H9 (cell line): ENCODE data around the gene MAPK13. TPM values are rescaled to one million over a fixed set of nuclear protein-coding genes. Genes with fewer than 3 reads are reported as not detected.

ENCODE experiments used
- DNase-seq: peaks from one replicate; pipeline ENCODE4 v3.0.0-alpha.2; 2017
- H2AFZ ChIP-seq: one replicate; pipeline ENCODE4 v1.6.1; 2013; ENCODE audit warnings: mild to moderate bottlenecking, low read length, control low read depth, moderate library complexity
- H2AK5ac ChIP-seq: 2 replicates; pipeline ENCODE4 v1.6.1; 2013; ENCODE audit warnings: low read length, control low read depth, mixed read lengths; ENCODE audit not compliant: insufficient read length
- H2BK120ac ChIP-seq: one replicate; pipeline ENCODE4 v1.6.1; 2013; ENCODE audit warnings: low read depth, mild to moderate bottlenecking, low read length, control low read depth, inconsistent platforms; ENCODE audit not compliant: poor library complexity, severe bottlenecking
- H2BK12ac ChIP-seq: 2 replicates; pipeline ENCODE4 v1.6.1; 2013; ENCODE audit warnings: low read length, control low read depth, mixed read lengths, low read depth; ENCODE audit not compliant: insufficient read length
- H2BK15ac ChIP-seq: 2 replicates; pipeline ENCODE4 v1.6.1; 2013; ENCODE audit warnings: low read depth, low read length, control low read depth
- H2BK20ac ChIP-seq: one replicate; pipeline ENCODE4 v1.6.1; 2013; ENCODE audit warnings: low read depth, mild to moderate bottlenecking, low read length, control low read depth, inconsistent platforms; ENCODE audit not compliant: poor library complexity, severe bottlenecking
- H2BK5ac ChIP-seq: 2 replicates; pipeline ENCODE4 v1.6.1; 2013; ENCODE audit warnings: low read length, control low read depth, mixed read lengths; ENCODE audit not compliant: insufficient read length
- H3K14ac ChIP-seq: 2 replicates; pipeline ENCODE4 v1.6.1; 2013; ENCODE audit warnings: low read length, control low read depth; ENCODE audit not compliant: insufficient read depth
- H3K18ac ChIP-seq: 2 replicates; pipeline ENCODE4 v1.6.1; 2013; ENCODE audit warnings: low read depth, mild to moderate bottlenecking, mixed read lengths, low read length, control low read depth; ENCODE audit not compliant: insufficient read length
- H3K23ac ChIP-seq: 2 replicates; pipeline ENCODE4 v1.6.1; 2013; ENCODE audit warnings: low read length, control low read depth, mixed read lengths, low read depth; ENCODE audit not compliant: insufficient read length
- H3K23me2 ChIP-seq: 2 replicates; pipeline ENCODE4 v1.6.1; 2013; ENCODE audit warnings: low read depth, mild to moderate bottlenecking, mixed read lengths, low read length, control low read depth; ENCODE audit not compliant: insufficient read length, poor library complexity, severe bottlenecking
- H3K27ac ChIP-seq: 2 replicates; pipeline ENCODE4 v1.5.1; 2013; ENCODE audit warnings: low read length, control low read depth, mixed read lengths, low read depth; ENCODE audit not compliant: insufficient read length
- H3K27me3 ChIP-seq: 2 replicates; pipeline ENCODE4 v1.6.1; 2013; ENCODE audit warnings: low read length, control low read depth, inconsistent platforms; ENCODE audit not compliant: insufficient read depth
- H3K4ac ChIP-seq: 2 replicates; pipeline ENCODE4 v1.6.1; 2013; ENCODE audit warnings: low read depth, mild to moderate bottlenecking, control low read depth, inconsistent platforms, low read length, moderate library complexity
- H3K4me1 ChIP-seq: 2 replicates; pipeline ENCODE4 v1.6.1; 2013; ENCODE audit warnings: low read length, control low read depth, inconsistent platforms; ENCODE audit not compliant: insufficient read depth
- H3K4me2 ChIP-seq: 2 replicates; pipeline ENCODE4 v1.6.1; 2013; ENCODE audit warnings: low read length, control low read depth, mixed read lengths; ENCODE audit not compliant: insufficient read length, insufficient read depth
- H3K56ac ChIP-seq: 2 replicates; pipeline ENCODE4 v1.6.1; 2013; ENCODE audit warnings: low read depth, mild to moderate bottlenecking, mixed read lengths, low read length, control low read depth; ENCODE audit not compliant: insufficient read length
- H3K79me1 ChIP-seq: 2 replicates; pipeline ENCODE4 v1.6.1; 2013; ENCODE audit warnings: low read depth, mild to moderate bottlenecking, moderate library complexity, low read length, control low read depth, inconsistent platforms; ENCODE audit not compliant: insufficient read depth, poor library complexity, severe bottlenecking
- H3K79me2 ChIP-seq: 2 replicates; pipeline ENCODE4 v1.6.1; 2013; ENCODE audit warnings: low read length, control low read depth, inconsistent platforms; ENCODE audit not compliant: insufficient read depth
- H3K9ac ChIP-seq: 2 replicates; pipeline ENCODE4 v1.6.1; 2013; ENCODE audit warnings: low read length, control low read depth, mixed read lengths; ENCODE audit not compliant: insufficient read length; ENCODE audit errors: extremely low read depth
- H3K9me3 ChIP-seq: one replicate; pipeline ENCODE4 v1.6.1; 2013; ENCODE audit warnings: low read depth, low read length, inconsistent platforms; ENCODE audit not compliant: control insufficient read depth
- H3T11ph ChIP-seq: one replicate; pipeline ENCODE4 v1.6.1; 2013; ENCODE audit warnings: mild to moderate bottlenecking, low read length, control low read depth, inconsistent platforms
- H4K20me1 ChIP-seq: one replicate; pipeline ENCODE4 v1.6.1; 2013; ENCODE audit not compliant: control insufficient read depth, insufficient read length, insufficient read depth
- H4K5ac ChIP-seq: 2 replicates; pipeline ENCODE4 v1.6.1; 2013; ENCODE audit warnings: low read depth, mild to moderate bottlenecking, mixed read lengths, low read length, control low read depth; ENCODE audit not compliant: insufficient read length
- H4K8ac ChIP-seq: replicated peaks from 2 replicates; pipeline ENCODE4 v1.6.1; 2013; ENCODE audit warnings: low read length, control low read depth, mixed read lengths, low read depth; ENCODE audit not compliant: insufficient read length
- H4K91ac ChIP-seq: 2 replicates; pipeline ENCODE4 v1.6.1; 2013; ENCODE audit warnings: low read depth, mild to moderate bottlenecking, moderate library complexity, mixed read lengths, low read length, control low read depth; ENCODE audit not compliant: insufficient read length
- H3K27ac Mint-ChIP-seq, 3 experiments: 2 replicates in 2 of 3; 3 replicates in 1 of 3; pipeline ENCODE4 v1.8.0; 2020 to 2021; ENCODE audit warnings: mixed read lengths in 3 of 3, mild to moderate bottlenecking in 1 of 3, moderate library complexity in 1 of 3
- H3K27me3 Mint-ChIP-seq: 2 replicates; pipeline ENCODE4 v1.8.0; 2021; ENCODE audit warnings: low read depth, mild to moderate bottlenecking, moderate library complexity, mixed read lengths
- H3K36me3 Mint-ChIP-seq, 3 experiments: 2 replicates in 2 of 3; 3 replicates in 1 of 3; pipeline ENCODE4 v1.8.0; 2020 to 2021; ENCODE audit warnings: low read depth in 3 of 3, mixed read lengths in 3 of 3; ENCODE audit not compliant: insufficient read depth in 1 of 3
- H3K4me1 Mint-ChIP-seq, 2 experiments: 2 replicates each; pipeline ENCODE4 v1.8.0; 2020; ENCODE audit warnings: mixed read lengths in 2 of 2
- H3K4me3 Mint-ChIP-seq, 2 experiments: 2 replicates in 1 of 2; 3 replicates in 1 of 2; pipeline ENCODE4 v1.8.0; 2020 to 2021; ENCODE audit warnings: mild to moderate bottlenecking in 2 of 2, mixed read lengths in 2 of 2, moderate library complexity in 1 of 2
- H3K9me3 Mint-ChIP-seq, 2 experiments: 2 replicates in 1 of 2; 3 replicates in 1 of 2; pipeline ENCODE4 v1.8.0; 2020; ENCODE audit warnings: mild to moderate bottlenecking in 2 of 2, mixed read lengths in 2 of 2, moderate library complexity in 1 of 2
- CTCF ChIP-seq: fragments of 200-600 bp; sonication (generic); conservative IDR thresholded peaks from 3 replicates; pipeline ENCODE4 v1.8.0; 2021; ENCODE audit warnings: antibody characterized with exemption, mild to moderate bottlenecking
- WGBS: extraction: QIAGEN DNeasy Blood & Tissue Kit; methylation state at CpG from one replicate; pipeline ENCODE4 v1.1.7; 2013; ENCODE audit warnings: missing lambda C conversion rate, low lambda C conversion rate, mixed read lengths; ENCODE audit not compliant: insufficient read length; ENCODE audit errors: extremely low coverage; 5-methylcytosine and 5-hydroxymethylcytosine counted together
- total RNA-seq: library from RNA; stranded (reverse); gene quantifications from 2 replicates; pipeline ENCODE4 v1.2.1, GENCODE V29; 2021

Gene MAPK13
- total RNA-seq, 1 experiment from 2014 or later = 18.9 TPM

- no peak for DNase-seq
- Histone ChIP-seq H2BK20ac (no peak overlapping the region), H3K4me1 (no peaks in the 10 kb centered on the region), H3T11ph (no peak overlapping the region), H2AFZ (no peak overlapping the region), H3K9me3 (no peaks in the 10 kb centered on the region), H3K79me2 (no peaks in the 10 kb centered on the region), H2BK5ac (no peak overlapping the region), H2BK12ac (no peak overlapping the region), H4K5ac (no peak overlapping the region), H4K8ac (no peak overlapping the region), H2BK15ac (no peak overlapping the region), H3K27ac (no peak overlapping the region), H3K23me2 (no peaks in the 10 kb centered on the region), H3K14ac (no peak overlapping the region), H3K9ac (no peak overlapping the region), H3K79me1 (no peaks in the 10 kb centered on the region), H3K4ac (no peak overlapping the region), H4K20me1 (no peaks in the 10 kb centered on the region), H2BK120ac (no peak overlapping the region), H4K91ac (no peak overlapping the region), H2AK5ac (no peak overlapping the region), H3K56ac (no peak overlapping the region), H3K23ac (no peak overlapping the region), H3K18ac (no peak overlapping the region), H3K4me2 (no peak overlapping the region), H3K27me3 (no peaks in the 10 kb centered on the region)
- Mint-ChIP-seq H3K4me1 (peaks cover 0 to 2% of the 10 kb centered on the region in 2 experiments; a peak in 1 of 4 replicates), H3K4me3 (no peak overlapping the region), H3K9me3 (no peaks in the 10 kb centered on the region; a peak in 1 of 5 replicates), H3K36me3 (no peaks in the 10 kb centered on the region), H3K27me3 (peaks cover 2% of the 10 kb centered on the region), H3K27ac (no peak overlapping the region)
- no CpG with 5 or more reads among the region's 2 CpGs for WGBS
- TF ChIP-seq CTCF = no peak
Measured at GRCh38 chr6:36186199-36186598, 55.9 kb downstream of the MAPK13 start.
